ENCODE measurements around the gene PARL. TPM values are rescaled to one million over a fixed set of nuclear protein-coding genes. Genes with fewer than 3 reads are reported as not detected.

PARL gene
- total and polyA plus RNA-seq, 2 of the 13 experiments (the other 11 are each of a cell fraction or from before 2014, with no cell fraction given) = 46.3 to 58.6 TPM

DNA sequence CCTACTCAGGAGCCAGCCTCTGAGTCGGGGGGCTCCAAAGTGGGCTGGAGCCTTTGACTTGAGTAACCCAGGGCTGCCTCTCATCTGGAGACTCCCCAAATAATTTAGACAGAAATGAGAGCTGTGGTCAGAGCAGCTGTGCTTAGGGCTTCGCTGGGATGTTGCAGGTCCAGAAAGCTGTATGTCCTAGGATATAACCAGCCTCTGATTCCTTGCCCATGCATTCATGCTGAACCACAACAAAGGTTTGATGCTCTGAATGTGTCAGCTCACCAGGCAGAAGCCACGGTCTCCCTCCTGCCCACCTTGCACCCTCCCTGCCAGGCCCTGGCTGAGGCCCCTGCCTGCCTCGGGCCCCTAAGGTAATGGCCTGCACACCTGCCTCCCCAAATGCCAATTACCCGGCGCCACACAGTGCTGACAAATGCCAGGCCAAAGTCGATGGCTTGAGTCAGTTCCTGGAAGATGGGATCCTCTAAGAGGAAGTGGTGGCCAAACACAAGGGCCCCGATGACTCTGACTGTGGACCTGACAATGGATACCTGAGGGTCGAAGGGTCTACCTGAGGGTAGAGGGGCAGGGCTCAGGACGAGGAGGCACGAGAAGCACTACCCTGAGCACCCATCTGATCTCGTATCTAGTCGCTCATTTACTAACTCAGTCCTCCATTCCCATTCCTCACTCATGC, 21.7 kb upstream of the PARL start (continued):
- TF ChIP-seq, protein P1, sequence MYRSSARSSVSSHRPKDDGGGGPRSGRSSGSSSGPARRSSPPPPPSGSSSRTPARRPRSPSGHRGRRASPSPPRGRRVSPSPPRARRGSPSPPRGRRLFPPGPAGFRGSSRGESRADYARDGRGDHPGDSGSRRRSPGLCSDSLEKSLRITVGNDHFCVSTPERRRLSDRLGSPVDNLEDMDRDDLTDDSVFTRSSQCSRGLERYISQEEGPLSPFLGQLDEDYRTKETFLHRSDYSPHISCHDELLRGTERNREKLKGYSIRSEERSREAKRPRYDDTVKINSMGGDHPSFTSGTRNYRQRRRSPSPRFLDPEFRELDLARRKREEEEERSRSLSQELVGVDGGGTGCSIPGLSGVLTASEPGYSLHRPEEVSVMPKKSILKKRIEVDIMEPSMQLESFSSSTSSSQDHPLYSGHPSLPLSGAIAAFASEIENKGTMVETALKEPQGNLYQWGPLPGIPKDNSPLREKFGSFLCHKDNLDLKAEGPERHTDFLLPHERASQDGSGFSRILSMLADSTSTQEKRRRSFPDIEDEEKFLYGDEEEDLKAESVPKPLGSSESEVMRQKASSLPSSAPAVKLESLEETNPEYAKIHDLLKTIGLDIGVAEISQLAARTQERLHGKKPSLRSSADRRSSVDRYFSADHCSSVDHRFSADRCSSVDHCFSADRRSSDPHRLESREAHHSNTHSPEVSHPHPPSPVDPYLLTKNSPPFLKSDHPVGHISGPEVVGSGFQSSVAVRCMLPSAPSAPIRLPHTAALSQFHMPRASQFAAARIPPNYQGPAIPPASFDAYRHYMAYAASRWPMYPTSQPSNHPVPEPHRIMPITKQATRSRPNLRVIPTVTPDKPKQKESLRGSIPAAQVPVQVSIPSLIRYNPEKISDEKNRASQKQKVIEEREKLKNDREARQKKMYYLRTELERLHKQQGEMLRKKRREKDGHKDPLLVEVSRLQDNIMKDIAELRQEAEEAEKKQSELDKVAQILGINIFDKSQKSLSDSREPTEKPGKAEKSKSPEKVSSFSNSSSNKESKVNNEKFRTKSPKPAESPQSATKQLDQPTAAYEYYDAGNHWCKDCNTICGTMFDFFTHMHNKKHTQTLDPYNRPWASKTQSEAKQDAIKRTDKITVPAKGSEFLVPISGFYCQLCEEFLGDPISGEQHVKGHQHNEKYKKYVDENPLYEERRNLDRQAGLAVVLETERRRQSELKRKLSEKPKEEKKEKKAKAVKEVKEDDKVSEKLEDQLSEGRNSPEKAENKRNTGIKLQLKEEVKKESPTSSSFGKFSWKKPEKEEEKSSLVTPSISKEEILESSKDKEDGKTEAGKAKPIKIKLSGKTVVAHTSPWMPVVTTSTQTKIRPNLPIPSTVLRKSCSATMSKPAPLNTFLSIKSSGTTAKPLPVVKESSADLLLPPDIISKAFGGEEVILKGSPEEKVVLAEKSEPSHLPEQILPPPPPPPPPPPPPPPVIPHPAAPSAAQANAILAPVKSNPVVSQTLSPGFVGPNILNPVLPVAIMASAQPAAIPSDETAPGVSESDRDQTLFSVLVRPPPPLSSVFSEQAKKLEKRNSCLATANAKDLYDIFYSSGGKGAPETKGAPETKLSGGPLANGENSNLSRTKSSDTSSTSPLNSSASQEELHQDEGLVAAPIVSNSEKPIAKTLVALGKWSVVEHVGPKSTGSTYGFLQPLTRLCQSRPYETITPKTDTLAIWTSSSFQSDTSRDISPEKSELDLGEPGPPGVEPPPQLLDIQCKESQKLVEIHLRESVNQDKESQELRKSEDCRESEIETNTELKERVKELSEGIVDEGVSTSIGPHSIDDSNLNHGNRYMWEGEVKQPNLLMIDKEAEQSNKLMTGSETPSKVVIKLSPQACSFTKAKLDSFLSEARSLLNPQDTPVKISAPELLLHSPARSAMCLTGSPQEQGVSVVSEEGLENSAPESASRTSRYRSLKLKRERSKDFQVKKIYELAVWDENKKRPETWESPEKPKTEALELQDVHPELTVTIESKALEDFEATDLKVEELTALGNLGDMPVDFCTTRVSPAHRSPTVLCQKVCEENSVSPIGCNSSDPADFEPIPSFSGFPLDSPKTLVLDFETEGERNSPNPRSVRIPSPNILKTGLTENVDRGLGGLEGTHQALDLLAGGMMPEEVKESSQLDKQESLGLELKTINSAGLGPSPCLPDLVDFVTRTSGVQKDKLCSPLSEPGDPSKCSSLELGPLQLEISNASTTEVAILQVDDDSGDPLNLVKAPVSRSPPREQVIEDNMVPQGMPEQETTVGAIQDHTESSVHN (CRISPR knock-in tag; IDR thresholded peaks at IDR 0.05) = no peak
- TF ChIP-seq GATA4 (IDR thresholded peaks at IDR 0.05; ENCODE audit: borderline replicate concordance, low read depth) = no peak
- TF ChIP-seq, protein P2, sequence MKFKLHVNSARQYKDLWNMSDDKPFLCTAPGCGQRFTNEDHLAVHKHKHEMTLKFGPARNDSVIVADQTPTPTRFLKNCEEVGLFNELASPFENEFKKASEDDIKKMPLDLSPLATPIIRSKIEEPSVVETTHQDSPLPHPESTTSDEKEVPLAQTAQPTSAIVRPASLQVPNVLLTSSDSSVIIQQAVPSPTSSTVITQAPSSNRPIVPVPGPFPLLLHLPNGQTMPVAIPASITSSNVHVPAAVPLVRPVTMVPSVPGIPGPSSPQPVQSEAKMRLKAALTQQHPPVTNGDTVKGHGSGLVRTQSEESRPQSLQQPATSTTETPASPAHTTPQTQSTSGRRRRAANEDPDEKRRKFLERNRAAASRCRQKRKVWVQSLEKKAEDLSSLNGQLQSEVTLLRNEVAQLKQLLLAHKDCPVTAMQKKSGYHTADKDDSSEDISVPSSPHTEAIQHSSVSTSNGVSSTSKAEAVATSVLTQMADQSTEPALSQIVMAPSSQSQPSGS (CRISPR knock-in tag; IDR thresholded peaks at IDR 0.05) = no peak
- TF ChIP-seq SAP130 (CRISPR knock-in tag; IDR thresholded peaks at IDR 0.05; ENCODE audit: low read depth) = no peak

All from HepG2 (cell line).